H1 (cell line): Measurements from ENCODE around the gene LCMT1. TPM values are rescaled to one million over a fixed set of nuclear protein-coding genes. Genes with fewer than 3 reads are reported as not detected.

Experiments used
- CHD1 ChIP-seq: IDR thresholded peaks from 2 replicates; pipeline ENCODE4 v1.6.1; 2012; ENCODE audit warnings: low read depth, low read length, improper control_type of control experiment
- FOSL1 ChIP-seq: IDR thresholded peaks from 2 replicates; pipeline ENCODE4 v1.6.1; 2011; ENCODE audit warnings: mild to moderate bottlenecking, low read depth, low read length, moderate library complexity; ENCODE audit not compliant: insufficient read depth
- polyA plus RNA-seq, 7 experiments: library from polyadenylated mRNA; depleted of rRNA in 3 of 7; stranded (reverse) in 5 of 7; unstranded in 2 of 7; fragments of >200 nt in 5 of 7; fragments of 200-250 nt in 2 of 7; gene quantifications; 1 replicate in 5 of 7; 2 replicates in 1 of 7; 4 replicates in 1 of 7; pipeline versions ENCODE4 v1.2.1 to v1.2.3, GENCODE V29; 2011 to 2013; ENCODE audit warnings: missing spikeins in 2 of 7, mixed read lengths in 2 of 7
- total RNA-seq: library from RNA; stranded (reverse); fragmentation: NEBNext Ultra II Directional; extraction: Animal tissue kit (Norgen Biotek cat#: 25700); gene quantifications from 2 replicates; pipeline ENCODE4 v1.2.1, GENCODE V29; 2021

Gene LCMT1
- total and polyA plus RNA-seq, 2 of the 8 experiments (the other 6 are each of a cell fraction or from before 2014, with no cell fraction given), result 61.0 to 80.8 TPM

DNA sequence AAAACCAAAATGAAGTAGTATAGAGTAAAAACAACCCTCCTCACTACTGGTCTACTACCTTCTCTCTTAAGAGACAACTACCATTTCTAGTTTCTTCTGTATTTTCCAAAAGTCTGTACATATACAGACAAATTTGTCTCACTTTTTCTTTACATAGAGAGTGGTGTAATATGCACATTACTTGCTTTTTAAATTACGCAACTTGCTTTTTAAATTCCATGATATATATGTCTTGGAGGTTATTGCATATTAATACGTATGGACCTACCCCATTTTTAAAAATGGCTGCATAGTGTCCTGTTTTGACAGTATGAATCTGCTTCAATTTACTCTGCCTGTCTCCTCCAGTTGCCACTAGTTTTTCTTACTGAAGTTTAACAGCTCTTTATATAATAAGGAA, 62.7 kb downstream of the LCMT1 start (continued):
- TF ChIP-seq FOSL1, result no peak
- no peak for TF ChIP-seq CHD1
